Stomach (tissue), 9 donors: ENCODE measurements around the gene PNLIPRP1. TPM values are rescaled to one million over a fixed set of nuclear protein-coding genes. Genes with fewer than 3 reads are reported as not detected.

Experiments
- DNase-seq, 2 donors: peaks; one replicate each; pipeline versions ENCODE4 v3.0.0 to v3.0.0-alpha.2; 2013 to 2019
- H3K27ac ChIP-seq, 5 donors: fragments of 200-600 bp in 4 of 5; sonication (generic) in 4 of 5; one replicate each; pipeline ENCODE4 v1.5.1; 2013 to 2019; ENCODE audit warnings: mild to moderate bottlenecking in 1 of 5, moderate library complexity in 1 of 5
- H3K27me3 ChIP-seq, 3 donors: fragments of 200-600 bp; sonication (generic); one replicate each; pipeline ENCODE4 v1.5.1; 2017 to 2019; ENCODE audit warnings: mixed run types in 1 of 3
- H3K36me3 ChIP-seq, 4 donors: fragments of 200-600 bp; sonication (generic); 1 replicate in 3 of 4; 2 replicates in 1 of 4; pipeline ENCODE4 v1.5.1; 2016 to 2019
- H3K4me1 ChIP-seq, 4 donors: fragments of 200-600 bp; sonication (generic); one replicate each; pipeline ENCODE4 v1.5.1; 2016 to 2019
- H3K4me3 ChIP-seq, 4 donors: fragments of 200-600 bp; sonication (generic) in 3 of 4; one replicate each; pipeline ENCODE4 v1.5.1; 2016 to 2019; ENCODE audit warnings: mild to moderate bottlenecking in 1 of 4
- H3K9me3 ChIP-seq, 4 donors: fragments of 200-600 bp; sonication (generic); one replicate each; pipeline ENCODE4 v1.5.1; 2016 to 2019
- EP300 ChIP-seq: sonication (generic); formaldehyde crosslinking; IDR thresholded peaks from one replicate; pipeline ENCODE4 v1.6.1; 2017; ENCODE audit warnings: antibody characterized with exemption
- POLR2A ChIP-seq, 4 donors: fragments of 450-650 bp; IDR thresholded peaks; one replicate each; pipeline ENCODE4 v1.6.1; 2016; ENCODE audit warnings: antibody characterized with exemption in 4 of 4, control low read depth in 2 of 4, mild to moderate bottlenecking in 1 of 4, moderate library complexity in 1 of 4
- POLR2AphosphoS5 ChIP-seq, 3 donors: sonication (generic); formaldehyde crosslinking; IDR thresholded peaks; one replicate each; pipeline ENCODE4 v1.6.1; 2016; ENCODE audit warnings: antibody characterized with exemption in 3 of 3
- WGBS, 5 donors: extraction: QIAGEN DNeasy Blood & Tissue Kit in 3 of 5; methylation state at CpG; one replicate each; pipeline versions ENCODE4 v1.1.5 to v1.1.7; 2013 to 2018; 5-methylcytosine and 5-hydroxymethylcytosine counted together
- intact Hi-C: fragments of 100-400 bp; cut with DNase I; formaldehyde crosslinking; loops from one replicate; pipeline ENCODE4 v1.15.1; 2023; ENCODE audit warnings: low total_unique reads
- polyA plus RNA-seq, 3 donors: library from polyadenylated mRNA; stranded (reverse); fragments of 200-250 nt; gene quantifications; one replicate each; pipeline ENCODE4 v1.2.3, GENCODE V29; 2013
- total RNA-seq, 5 donors: library from RNA; depleted of rRNA; stranded (reverse); fragments of >200 nt; gene quantifications; one replicate each; pipeline versions ENCODE4 v1.1.0 to v1.2.3, GENCODE V29; 2014 to 2016
- TF ChIP-seq, protein P1 (sequence below), 7 experiments: fragments of 450-650 bp in 4 of 7; fragments of 200-600 bp in 3 of 7; sonication (generic) in 3 of 7; IDR thresholded peaks; one replicate each; pipeline ENCODE4 v1.5.1; 2016 to 2019; ENCODE audit warnings: antibody characterized with exemption in 7 of 7, control low read depth in 2 of 7, mild to moderate bottlenecking in 1 of 7
- donor health status: healthy with polysubstance abuse.
- donor health status: Bipolar disorder and iron deficiency.
- donor health status: healthy.

Gene PNLIPRP1
- total and polyA plus RNA-seq, 8 donors = 0.18 to 9.2 (median 0.81) TPM; not detected in 5

GRCh38 chr10:116557305-116557880 lies 33.4 kb upstream of the PNLIPRP1 start:
- H3K27me3 ChIP-seq = peaks cover 0 to 6% (median 0%) of the 10 kb centered on the region in 3 donors
- H3K36me3 ChIP-seq = no peaks in the 10 kb centered on the region
- H3K4me1 ChIP-seq = no peaks in the 10 kb centered on the region
- no peak overlapping the region for H3K4me3 ChIP-seq
- WGBS, 5 donors = 72 to 87% (median 86%) methylated on average over 5 of the region's 5 CpGs
- H3K9me3 ChIP-seq = no peaks in the 10 kb centered on the region
- DNase-seq = no peak
- no peak for TF ChIP-seq EP300
- no peak for TF ChIP-seq POLR2A (IDR thresholded peaks at IDR 0.05)
- TF ChIP-seq, protein P1, sequence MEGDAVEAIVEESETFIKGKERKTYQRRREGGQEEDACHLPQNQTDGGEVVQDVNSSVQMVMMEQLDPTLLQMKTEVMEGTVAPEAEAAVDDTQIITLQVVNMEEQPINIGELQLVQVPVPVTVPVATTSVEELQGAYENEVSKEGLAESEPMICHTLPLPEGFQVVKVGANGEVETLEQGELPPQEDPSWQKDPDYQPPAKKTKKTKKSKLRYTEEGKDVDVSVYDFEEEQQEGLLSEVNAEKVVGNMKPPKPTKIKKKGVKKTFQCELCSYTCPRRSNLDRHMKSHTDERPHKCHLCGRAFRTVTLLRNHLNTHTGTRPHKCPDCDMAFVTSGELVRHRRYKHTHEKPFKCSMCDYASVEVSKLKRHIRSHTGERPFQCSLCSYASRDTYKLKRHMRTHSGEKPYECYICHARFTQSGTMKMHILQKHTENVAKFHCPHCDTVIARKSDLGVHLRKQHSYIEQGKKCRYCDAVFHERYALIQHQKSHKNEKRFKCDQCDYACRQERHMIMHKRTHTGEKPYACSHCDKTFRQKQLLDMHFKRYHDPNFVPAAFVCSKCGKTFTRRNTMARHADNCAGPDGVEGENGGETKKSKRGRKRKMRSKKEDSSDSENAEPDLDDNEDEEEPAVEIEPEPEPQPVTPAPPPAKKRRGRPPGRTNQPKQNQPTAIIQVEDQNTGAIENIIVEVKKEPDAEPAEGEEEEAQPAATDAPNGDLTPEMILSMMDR (IDR thresholded peaks at IDR 0.05) = no peak
- no peak for TF ChIP-seq POLR2AphosphoS5 (IDR thresholded peaks at IDR 0.05)
- intact Hi-C loops = no loop called here
- no peak overlapping the region for H3K27ac ChIP-seq

GRCh38 chr10:116565534-116565933 lies 25.2 kb upstream of the PNLIPRP1 start:
- Histone ChIP-seq H3K27me3 (no peaks in the 10 kb centered on the region), H3K27ac (no peak overlapping the region), H3K4me3 (no peak overlapping the region), H3K9me3 (no peaks in the 10 kb centered on the region), H3K36me3 (no peaks in the 10 kb centered on the region), H3K4me1 (no peaks in the 10 kb centered on the region)
- intact Hi-C loops = no loop called here
- 93 to 97% (median 94%) methylated on average over 8 of the region's 8 CpGs for WGBS, 5 donors
- DNase-seq = no peak
- TF ChIP-seq EP300 (no peak), POLR2A (IDR thresholded peaks at IDR 0.05) (no peak), POLR2AphosphoS5 (IDR thresholded peaks at IDR 0.05) (no peak)
- TF ChIP-seq, protein P1 (IDR thresholded peaks at IDR 0.05) = no peak

DNA sequence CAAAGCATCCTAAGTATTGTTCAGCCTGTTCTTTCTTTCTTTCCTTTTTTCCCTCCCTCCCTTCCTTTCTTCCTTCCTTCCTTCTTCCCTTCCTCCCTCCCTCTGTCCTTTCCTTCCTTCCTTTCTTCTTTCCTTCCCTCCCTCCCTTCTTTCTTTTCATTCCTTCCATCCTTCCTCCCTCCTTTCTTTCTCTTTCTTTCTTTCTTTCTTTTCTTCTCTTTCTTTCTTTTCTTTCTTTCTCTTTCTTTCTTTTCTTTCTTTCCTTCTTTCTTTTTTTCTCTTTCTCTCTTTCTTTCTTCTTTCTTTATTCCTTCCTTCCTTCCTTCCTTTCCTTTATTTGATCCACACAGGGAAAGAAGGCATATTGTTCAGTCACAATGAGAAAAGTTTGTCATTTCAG lies 23.8 kb upstream of the PNLIPRP1 start:
- DNase-seq = no peak
- H3K4me3 ChIP-seq = no peak overlapping the region
- H3K9me3 ChIP-seq = no peaks in the 10 kb centered on the region
- no peaks in the 10 kb centered on the region for H3K4me1 ChIP-seq
- no peaks in the 10 kb centered on the region for H3K36me3 ChIP-seq
- TF ChIP-seq, protein P1 (IDR thresholded peaks at IDR 0.05) = no peak
- TF ChIP-seq POLR2AphosphoS5 (IDR thresholded peaks at IDR 0.05) (no peak), EP300 (no peak), POLR2A (IDR thresholded peaks at IDR 0.05) (no peak)
- no peak overlapping the region for H3K27ac ChIP-seq
- intact Hi-C loops = no loop called here
- H3K27me3 ChIP-seq = no peaks in the 10 kb centered on the region

DNA sequence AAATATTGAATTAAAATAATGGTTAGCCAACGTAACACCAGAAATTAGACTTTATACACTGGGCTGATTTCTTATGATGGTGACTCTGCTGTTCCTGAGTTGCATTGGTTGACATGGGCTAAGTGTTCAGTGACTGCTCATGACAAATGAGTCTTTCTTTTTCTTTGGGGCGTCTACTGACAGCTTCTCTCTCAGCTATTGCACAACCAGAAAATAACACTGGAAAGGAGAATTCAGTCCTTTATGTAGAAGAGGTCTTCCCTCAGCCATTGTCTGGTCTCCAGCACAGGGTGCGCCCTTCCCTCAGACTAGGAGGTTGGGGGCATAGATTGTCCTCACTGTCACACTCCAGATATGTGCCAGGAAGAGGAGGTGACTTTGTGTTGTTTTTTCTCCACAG lies 23.4 kb upstream of the PNLIPRP1 start:
- TF ChIP-seq EP300 (no peak), POLR2AphosphoS5 (IDR thresholded peaks at IDR 0.05) (no peak), POLR2A (IDR thresholded peaks at IDR 0.05) (no peak)
- TF ChIP-seq, protein P1 (IDR thresholded peaks at IDR 0.05) = no peak
- no peaks in the 10 kb centered on the region for H3K9me3 ChIP-seq
- H3K27me3 ChIP-seq = no peaks in the 10 kb centered on the region
- no peak for DNase-seq
- intact Hi-C loops = no loop called here
- WGBS, 5 donors = 50 to 61% (median 53%) methylated on average over 3 of the region's 3 CpGs
- no peak overlapping the region for H3K27ac ChIP-seq
- no peaks in the 10 kb centered on the region for H3K4me1 ChIP-seq
- H3K36me3 ChIP-seq = no peaks in the 10 kb centered on the region
- H3K4me3 ChIP-seq = no peak overlapping the region
